HCT116 (cell line): ENCODE results near the gene IFITM1. TPM values are rescaled to one million over a fixed set of nuclear protein-coding genes. Genes with fewer than 3 reads are reported as not detected.

Source experiments
- ATAC-seq: fragments of 200-7000 bp; cut with Tn5 transposase; 2 replicates; pipeline ENCODE4 v1.9.1; 2020; ENCODE audit warnings: mild to moderate bottlenecking, moderate library complexity
- BruUV-seq: library from RNA; stranded (reverse); fragments of 400-500 nt; replicated peaks from 2 replicates; lab custom pipeline; 2021; lab: Mats Ljungman, UMichigan
- CTCF ChIA-PET: fragments of 300-600 bp; sonication (Branson Sonifier 250); formaldehyde crosslinking; loops from one replicate; lab custom pipeline; 2021; ENCODE audit warnings: antibody characterized with exemption; lab: Charles Lee
- POLR2A ChIA-PET: fragments of 300-600, 350-600 bp; sonication (Branson Sonifier 250); formaldehyde crosslinking; loops from one replicate; lab custom pipeline; 2021; ENCODE audit warnings: antibody characterized with exemption; lab: Charles Lee
- RAD21 ChIA-PET, 2 experiments: fragments of 300-600 bp; sonication (Branson Sonifier 250); formaldehyde crosslinking; loops; one replicate each; lab custom pipeline; 2023; ENCODE audit warnings: low total read pairs in 2 of 2; ENCODE audit not compliant: uncharacterized antibody in 2 of 2, unreplicated experiment in 2 of 2, low non-redundant PET in 1 of 2; lab: Charles Lee
- DNase-seq: peaks from one replicate; pipeline ENCODE4 v3.0.0-alpha.2; 2010; ENCODE audit warnings: low read depth, low spot score
- H2AFZ ChIP-seq: fragments of 200-600 bp; shearing (Covaris generic), sonication (generic); 2 replicates; pipeline ENCODE4 v1.6.1; 2017; ENCODE audit warnings: low read depth, mixed run types, mixed read lengths, antibody characterized with exemption, low read length; ENCODE audit not compliant: poor library complexity, severe bottlenecking
- H3K27ac ChIP-seq: 2 replicates; pipeline ENCODE4 v1.5.1; 2012; ENCODE audit warnings: low read depth, low read length
- H3K27me3 ChIP-seq: fragments of 200-600 bp; sonication (generic); 2 replicates; pipeline ENCODE4 v1.6.1; 2016; ENCODE audit warnings: mixed run types, low read length, mixed read lengths; ENCODE audit not compliant: insufficient read depth
- H3K36me3 ChIP-seq, 2 experiments: fragments of 200-500 bp in 1 of 2; fragments of 200-600 bp in 1 of 2; sonication (Bioruptor generic) in 1 of 2; sonication (generic) in 1 of 2; 2 replicates each; pipeline versions ENCODE4 v1.5.1 to v1.6.1; 2014 to 2016; ENCODE audit warnings: low read length in 2 of 2, inconsistent platforms in 1 of 2, mixed read lengths in 1 of 2, mixed run types in 1 of 2; ENCODE audit not compliant: insufficient read depth in 2 of 2, control insufficient read depth in 1 of 2
- H3K4me1 ChIP-seq, 2 experiments: fragments of 200-600 bp in 1 of 2; sonication (generic) in 1 of 2; 2 replicates each; pipeline versions ENCODE4 v1.5.1 to v1.6.1; 2012 to 2017; ENCODE audit warnings: low read length in 2 of 2, inconsistent platforms in 1 of 2, mild to moderate bottlenecking in 1 of 2, mixed read lengths in 1 of 2, mixed run types in 1 of 2, moderate library complexity in 1 of 2; ENCODE audit not compliant: insufficient read depth in 2 of 2, control insufficient read depth in 1 of 2
- H3K4me2 ChIP-seq: fragments of 200-600 bp; sonication (generic); 2 replicates; pipeline ENCODE4 v1.6.1; 2017; ENCODE audit warnings: mixed run types, low read length, mixed read lengths
- H3K4me3 ChIP-seq, 2 experiments: fragments of 200-600 bp in 1 of 2; sonication (generic) in 1 of 2; replicated peaks in 1 of 2; 2 replicates each; pipeline ENCODE4 v1.5.1; 2011 to 2016; ENCODE audit warnings: low read length in 2 of 2, control low read depth in 1 of 2, low read depth in 1 of 2, mild to moderate bottlenecking in 1 of 2, mixed read lengths in 1 of 2, mixed run types in 1 of 2
- H3K79me2 ChIP-seq: fragments of 200-600 bp; sonication (generic); 2 replicates; pipeline ENCODE4 v1.6.1; 2017; ENCODE audit warnings: mild to moderate bottlenecking, mixed run types, low read length, moderate library complexity, mixed read lengths; ENCODE audit not compliant: insufficient read depth
- H3K9ac ChIP-seq: fragments of 200-600 bp; sonication (generic); 2 replicates; pipeline ENCODE4 v1.6.1; 2016; ENCODE audit warnings: low read length, mixed read lengths
- H3K9me2 ChIP-seq: fragments of 200-600 bp; sonication (generic), shearing (Covaris generic); 2 replicates; pipeline ENCODE4 v1.6.1; 2017; ENCODE audit warnings: mixed run types, mild to moderate bottlenecking, moderate library complexity; ENCODE audit not compliant: insufficient read depth
- H3K9me3 ChIP-seq, 2 experiments: fragments of 200-500 bp in 1 of 2; fragments of 200-600 bp in 1 of 2; sonication (Bioruptor generic) in 1 of 2; sonication (generic) in 1 of 2; 2 replicates each; pipeline ENCODE4 v1.6.1; 2014 to 2017; ENCODE audit warnings: low read length in 2 of 2, mixed read lengths in 2 of 2, inconsistent platforms in 1 of 2, low read depth in 1 of 2, mild to moderate bottlenecking in 1 of 2, mixed run types in 1 of 2, moderate library complexity in 1 of 2; ENCODE audit not compliant: control insufficient read depth in 1 of 2, insufficient read depth in 1 of 2
- H4K20me1 ChIP-seq: fragments of 200-600 bp; sonication (generic), shearing (Covaris generic); 2 replicates; pipeline ENCODE4 v1.6.1; 2017; ENCODE audit warnings: mixed run types, mild to moderate bottlenecking, moderate library complexity; ENCODE audit not compliant: insufficient read depth
- CBX3 ChIP-seq: IDR thresholded peaks from 2 replicates; pipeline ENCODE4 v1.6.1; 2012; ENCODE audit warnings: low read depth
- CEBPB ChIP-seq: IDR thresholded peaks from 2 replicates; pipeline ENCODE4 v1.6.1; 2012; ENCODE audit warnings: low read depth
- ELF1 ChIP-seq: IDR thresholded peaks from 2 replicates; pipeline ENCODE4 v1.6.1; 2012; ENCODE audit warnings: low read depth, borderline replicate concordance
- EZH2phosphoT487 ChIP-seq: fragments of 200-600 bp; IDR thresholded peaks from 2 replicates; pipeline ENCODE4 v1.6.1; 2018; ENCODE audit warnings: antibody characterized with exemption, borderline replicate concordance
- FOSL1 ChIP-seq: IDR thresholded peaks from 2 replicates; pipeline ENCODE4 v1.6.1; 2012; ENCODE audit warnings: low read depth
- JUND ChIP-seq: IDR thresholded peaks from 2 replicates; pipeline ENCODE4 v1.6.1; 2012
- POLR2A ChIP-seq: IDR thresholded peaks from 2 replicates; pipeline ENCODE4 v1.7.0; 2011; ENCODE audit warnings: borderline replicate concordance; ENCODE audit not compliant: insufficient read depth, insufficient read length; ENCODE audit errors: extremely low read depth
- POLR2AphosphoS5 ChIP-seq: IDR thresholded peaks from 2 replicates; pipeline ENCODE4 v1.6.1; 2011; ENCODE audit warnings: mild to moderate bottlenecking, low read depth, low read length, moderate library complexity
- RAD21 ChIP-seq: IDR thresholded peaks from 2 replicates; pipeline ENCODE4 v1.6.1; 2012; ENCODE audit warnings: low read depth, mild to moderate bottlenecking
- SIN3A ChIP-seq: IDR thresholded peaks from 2 replicates; pipeline ENCODE4 v1.6.1; 2012; ENCODE audit warnings: low read depth
- SP1 ChIP-seq: IDR thresholded peaks from 2 replicates; pipeline ENCODE4 v1.6.1; 2012; ENCODE audit warnings: low read depth
- SRF ChIP-seq: IDR thresholded peaks from 2 replicates; pipeline ENCODE4 v1.6.1; 2012; ENCODE audit warnings: low read depth
- YY1 ChIP-seq: IDR thresholded peaks from 2 replicates; pipeline ENCODE4 v1.6.1; 2011; ENCODE audit warnings: low read length, low read depth, moderate library complexity, mild to moderate bottlenecking; ENCODE audit not compliant: insufficient replicate concordance; ENCODE audit errors: extremely low read depth
- ZFX ChIP-seq: fragments of 450-650 bp; IDR thresholded peaks from 2 replicates; pipeline ENCODE4 v1.6.1; 2017
- intact Hi-C: fragments of 100-400 bp; cut with micrococcal nuclease; formaldehyde crosslinking; loops from 2 replicates; pipeline ENCODE4 v1.10.0; 2022
- total RNA-seq: library from RNA; stranded (reverse); gene quantifications from one replicate; pipeline ENCODE4 v1.2.1, GENCODE V29; 2021; ENCODE audit not compliant: unreplicated experiment
- TF ChIP-seq, protein P1 (sequence below): IDR thresholded peaks from 2 replicates; pipeline ENCODE4 v1.6.1; 2011; ENCODE audit warnings: mild to moderate bottlenecking, low read length, moderate library complexity; ENCODE audit not compliant: insufficient replicate concordance; ENCODE audit errors: extremely low read depth

Gene IFITM1
- total RNA-seq, 1 experiment from 2014 or later: 6.1 TPM

GRCh38 chr11:335779-336658 is 22.2 kb downstream of the IFITM1 start:
- no peaks in the 10 kb centered on the region for H4K20me1 ChIP-seq
- POLR2A ChIA-PET: no interaction called here
- intact Hi-C loops: no loop called here

GRCh38 chr11:336659-337198 is 22.9 kb downstream of the IFITM1 start:
- CTCF ChIA-PET: no interaction called here
- H3K36me3 ChIP-seq: no peaks in the 10 kb centered on the region
- no peak overlapping the region for H3K4me2 ChIP-seq
- no peaks in the 10 kb centered on the region for H4K20me1 ChIP-seq
- no peak overlapping the region for H3K4me3 ChIP-seq
- intact Hi-C loops: no loop called here
- TF ChIP-seq SIN3A (no peak), POLR2A (no peak), POLR2AphosphoS5 (no peak), FOSL1 (no peak), YY1 (no peak), SRF (no peak), ELF1 (no peak), EZH2phosphoT487 (no peak), JUND (no peak), RAD21 (no peak)
- TF ChIP-seq, protein P1, sequence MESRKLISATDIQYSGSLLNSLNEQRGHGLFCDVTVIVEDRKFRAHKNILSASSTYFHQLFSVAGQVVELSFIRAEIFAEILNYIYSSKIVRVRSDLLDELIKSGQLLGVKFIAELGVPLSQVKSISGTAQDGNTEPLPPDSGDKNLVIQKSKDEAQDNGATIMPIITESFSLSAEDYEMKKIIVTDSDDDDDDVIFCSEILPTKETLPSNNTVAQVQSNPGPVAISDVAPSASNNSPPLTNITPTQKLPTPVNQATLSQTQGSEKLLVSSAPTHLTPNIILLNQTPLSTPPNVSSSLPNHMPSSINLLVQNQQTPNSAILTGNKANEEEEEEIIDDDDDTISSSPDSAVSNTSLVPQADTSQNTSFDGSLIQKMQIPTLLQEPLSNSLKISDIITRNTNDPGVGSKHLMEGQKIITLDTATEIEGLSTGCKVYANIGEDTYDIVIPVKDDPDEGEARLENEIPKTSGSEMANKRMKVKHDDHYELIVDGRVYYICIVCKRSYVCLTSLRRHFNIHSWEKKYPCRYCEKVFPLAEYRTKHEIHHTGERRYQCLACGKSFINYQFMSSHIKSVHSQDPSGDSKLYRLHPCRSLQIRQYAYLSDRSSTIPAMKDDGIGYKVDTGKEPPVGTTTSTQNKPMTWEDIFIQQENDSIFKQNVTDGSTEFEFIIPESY: no peak
- no peak overlapping the region for H2AFZ ChIP-seq
- POLR2A ChIA-PET: no interaction called here
- no peaks in the 10 kb centered on the region for H3K4me1 ChIP-seq
- no peak overlapping the region for H3K9ac ChIP-seq
- no peaks in the 10 kb centered on the region for H3K79me2 ChIP-seq
- H3K27ac ChIP-seq: no peak overlapping the region
- ATAC-seq (no peak), DNase-seq (no peak)
- RAD21 ChIA-PET: no interaction called here
- no peaks in the 10 kb centered on the region for H3K9me2 ChIP-seq
- no peaks in the 10 kb centered on the region; a peak in 1 of 4 replicates for H3K9me3 ChIP-seq
- no TSS peak for BruUV-seq
- H3K27me3 ChIP-seq: no peaks in the 10 kb centered on the region

More at GRCh38 chr11:335779-336658, 22.2 kb downstream of the IFITM1 start:
- H3K9me3 ChIP-seq: no peaks in the 10 kb centered on the region; a peak in 1 of 4 replicates
- ChIA-PET CTCF (no interaction called here), RAD21 (no interaction called here)
- no peaks in the 10 kb centered on the region for H3K27me3 ChIP-seq
- TF ChIP-seq POLR2A: no peak
- TF ChIP-seq EZH2phosphoT487: no peak
- no peak for TF ChIP-seq ZFX
- TF ChIP-seq SP1: no peak
- no peak for TF ChIP-seq CBX3
- TF ChIP-seq CEBPB: no peak
- TF ChIP-seq, all 23 proteins: peak for 0
- no peak for DNase-seq
- Histone ChIP-seq H3K4me2 (no peak overlapping the region), H3K9me2 (no peaks in the 10 kb centered on the region), H3K79me2 (no peaks in the 10 kb centered on the region), H3K4me1 (no peaks in the 10 kb centered on the region), H3K27ac (no peak overlapping the region), H3K4me3 (no peak overlapping the region), H2AFZ (no peak overlapping the region), H3K9ac (no peak overlapping the region), H3K36me3 (no peaks in the 10 kb centered on the region)
- ATAC-seq: no peak
- BruUV-seq: no TSS peak
